Liver (tissue), 9 donors: ENCODE measurements around the gene DNAJB1. TPM values are rescaled to one million over a fixed set of nuclear protein-coding genes. Genes with fewer than 3 reads are reported as not detected.

Source experiments
- DNase-seq: peaks from one replicate; pipeline ENCODE4 v3.0.0-alpha.2; 2017; ENCODE audit warnings: low spot score
- H3K27ac ChIP-seq, 2 donors: one replicate each; pipeline ENCODE4 v1.7.0; 2013; ENCODE audit warnings: inconsistent platforms in 2 of 2, low read length in 2 of 2, control low read depth in 1 of 2, low read depth in 1 of 2, mild to moderate bottlenecking in 1 of 2
- H3K27me3 ChIP-seq, 4 donors: one replicate each; pipeline versions ENCODE4 v1.6.1 to v1.7.0; 2013; ENCODE audit warnings: low read length in 3 of 4, inconsistent platforms in 1 of 4, mild to moderate bottlenecking in 1 of 4, moderate library complexity in 1 of 4; ENCODE audit not compliant: control insufficient read depth in 4 of 4, insufficient read depth in 4 of 4
- H3K36me3 ChIP-seq, 4 donors: one replicate each; pipeline versions ENCODE4 v1.6.1 to v1.7.0; 2013; ENCODE audit warnings: low read length in 3 of 4, mild to moderate bottlenecking in 3 of 4, low read depth in 1 of 4, moderate library complexity in 1 of 4; ENCODE audit not compliant: control insufficient read depth in 4 of 4, insufficient read depth in 3 of 4
- H3K4me1 ChIP-seq, 4 donors: one replicate each; pipeline versions ENCODE4 v1.6.1 to v1.7.0; 2013; ENCODE audit warnings: low read length in 3 of 4, mild to moderate bottlenecking in 3 of 4, moderate library complexity in 1 of 4; ENCODE audit not compliant: control insufficient read depth in 4 of 4, insufficient read depth in 4 of 4
- H3K4me3 ChIP-seq, 3 donors: one replicate each; pipeline versions ENCODE4 v1.6.1 to v1.7.0; 2013; ENCODE audit warnings: low read length in 3 of 3, control low read depth in 1 of 3, low read depth in 1 of 3, mild to moderate bottlenecking in 1 of 3
- H3K9ac ChIP-seq, 2 donors: one replicate each; pipeline ENCODE4 v1.7.0; 2013; ENCODE audit warnings: low read length in 2 of 2, mild to moderate bottlenecking in 2 of 2, moderate library complexity in 2 of 2, control low read depth in 1 of 2, low read depth in 1 of 2
- H3K9me3 ChIP-seq, 4 donors: one replicate each; pipeline versions ENCODE4 v1.6.1 to v1.7.0; 2013; ENCODE audit warnings: low read length in 3 of 4; ENCODE audit not compliant: control insufficient read depth in 4 of 4
- EGR1 ChIP-seq, 2 donors: IDR thresholded peaks; 2 replicates each; pipeline ENCODE4 v1.6.1; 2016 to 2018; ENCODE audit warnings: antibody characterized with exemption in 2 of 2, low read depth in 2 of 2
- GABPA ChIP-seq, 2 donors: IDR thresholded peaks in 1 of 2; conservative IDR thresholded peaks in 1 of 2; 2 replicates each; pipeline ENCODE4 v1.6.1; 2016; ENCODE audit warnings: antibody characterized with exemption in 2 of 2, mild to moderate bottlenecking in 1 of 2, moderate library complexity in 1 of 2
- JUND ChIP-seq, 2 donors: IDR thresholded peaks; 2 replicates each; pipeline ENCODE4 v1.6.1; 2016; ENCODE audit warnings: antibody characterized with exemption in 2 of 2
- NR2F2 ChIP-seq: IDR thresholded peaks from 2 replicates; pipeline ENCODE4 v1.6.1; 2016; ENCODE audit warnings: antibody characterized with exemption
- RXRA ChIP-seq, 2 donors: IDR thresholded peaks; 2 replicates each; pipeline ENCODE4 v1.6.1; 2017 to 2018; ENCODE audit warnings: antibody characterized with exemption in 2 of 2, mild to moderate bottlenecking in 1 of 2
- SP1 ChIP-seq: IDR thresholded peaks from 2 replicates; pipeline ENCODE4 v1.6.1; 2018; ENCODE audit warnings: antibody characterized with exemption, mild to moderate bottlenecking
- TAF1 ChIP-seq: conservative IDR thresholded peaks from 2 replicates; pipeline ENCODE4 v1.6.1; 2016; ENCODE audit warnings: antibody characterized with exemption, mild to moderate bottlenecking
- YY1 ChIP-seq: IDR thresholded peaks from 2 replicates; pipeline ENCODE4 v1.6.1; 2016; ENCODE audit warnings: antibody characterized with exemption, mild to moderate bottlenecking
- ZBTB33 ChIP-seq: IDR thresholded peaks from 2 replicates; pipeline ENCODE4 v1.6.1; 2016; ENCODE audit warnings: antibody characterized with exemption
- WGBS: extraction: QIAGEN DNeasy Blood & Tissue Kit; methylation state at CpG from one replicate; pipeline ENCODE4 v1.1.7; 2013; 5-methylcytosine and 5-hydroxymethylcytosine counted together
- polyA plus RNA-seq, 2 donors: library from polyadenylated mRNA; stranded (reverse) in 1 of 2; unstranded in 1 of 2; fragments of 200-250 nt in 1 of 2; fragments of >200 nt in 1 of 2; fragmentation: Nextera tagmentation in 1 of 2; extraction: Ambion mirVana in 1 of 2; gene quantifications; one replicate each; pipeline versions ENCODE4 v1.2.1 to v1.2.3, GENCODE V29; 2013 to 2015
- total RNA-seq, 2 donors: library from RNA; depleted of rRNA; stranded (reverse); fragments of >200 nt; gene quantifications; one replicate each; pipeline ENCODE4 v1.2.3, GENCODE V29; 2014
- TF ChIP-seq, protein P1 (sequence below): IDR thresholded peaks from 2 replicates; pipeline ENCODE4 v1.6.1; 2016; ENCODE audit warnings: antibody characterized with exemption
- TF ChIP-seq, protein P2 (sequence below): IDR thresholded peaks from 2 replicates; pipeline ENCODE4 v1.6.1; 2016; ENCODE audit warnings: antibody characterized with exemption
- TF ChIP-seq, protein P3 (sequence below): IDR thresholded peaks from 2 replicates; pipeline ENCODE4 v1.6.1; 2016; ENCODE audit warnings: antibody characterized with exemption, mild to moderate bottlenecking
- donor health status: healthy.
- donor health status: healthy.
- donor health status: healthy.
- donor health status: healthy.
- donor health status: healthy.

Gene DNAJB1
- total and polyA plus RNA-seq, 4 donors = 29.4 to 43.0 (median 34.5) TPM

- Histone ChIP-seq H3K27me3 (no peaks in the 10 kb centered on the region), H3K4me1 (peaks cover 5 to 17% (median 12%) of the 10 kb centered on the region in 4 donors), H3K9ac (no peak overlapping the region), H3K9me3 (no peaks in the 10 kb centered on the region), H3K36me3 (peaks cover 2 to 16% (median 5%) of the 10 kb centered on the region in 4 donors), H3K4me3 (no peak overlapping the region), H3K27ac (no peak overlapping the region)
- no peak for DNase-seq
- 88% methylated on average over 24 of the region's 24 CpGs for WGBS
- TF ChIP-seq GABPA (IDR thresholded peaks at IDR 0.05 in 1 of 2, conservative IDR thresholded peaks at IDR 0.05 in 1 of 2) = no peak
- TF ChIP-seq ZBTB33 = no peak
- no peak for TF ChIP-seq SP1
- no peak for TF ChIP-seq YY1
- no peak for TF ChIP-seq JUND (IDR thresholded peaks at IDR 0.05)
- TF ChIP-seq, protein P1, sequence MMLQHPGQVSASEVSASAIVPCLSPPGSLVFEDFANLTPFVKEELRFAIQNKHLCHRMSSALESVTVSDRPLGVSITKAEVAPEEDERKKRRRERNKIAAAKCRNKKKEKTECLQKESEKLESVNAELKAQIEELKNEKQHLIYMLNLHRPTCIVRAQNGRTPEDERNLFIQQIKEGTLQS = no peak
- TF ChIP-seq, protein P2, sequence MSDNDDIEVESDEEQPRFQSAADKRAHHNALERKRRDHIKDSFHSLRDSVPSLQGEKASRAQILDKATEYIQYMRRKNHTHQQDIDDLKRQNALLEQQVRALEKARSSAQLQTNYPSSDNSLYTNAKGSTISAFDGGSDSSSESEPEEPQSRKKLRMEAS = no peak
Measured at GRCh38 chr19:14478113-14478545, 40.1 kb downstream of the DNAJB1 start.

- Histone ChIP-seq H3K4me3 (no peak overlapping the region), H3K27ac (no peak overlapping the region), H3K4me1 (peaks cover 5 to 21% (median 13%) of the 10 kb centered on the region in 4 donors), H3K9ac (no peak overlapping the region), H3K9me3 (no peaks in the 10 kb centered on the region), H3K27me3 (no peaks in the 10 kb centered on the region), H3K36me3 (peaks cover 2 to 16% (median 5%) of the 10 kb centered on the region in 4 donors)
- TF ChIP-seq, protein P2 = no peak
- TF ChIP-seq NR2F2 = peak; percentile 56
- WGBS = 85% methylated on average over 10 of the region's 10 CpGs
- no peak for DNase-seq
Measured at GRCh38 chr19:14477418-14478112, 40.6 kb downstream of the DNAJB1 start.

DNA sequence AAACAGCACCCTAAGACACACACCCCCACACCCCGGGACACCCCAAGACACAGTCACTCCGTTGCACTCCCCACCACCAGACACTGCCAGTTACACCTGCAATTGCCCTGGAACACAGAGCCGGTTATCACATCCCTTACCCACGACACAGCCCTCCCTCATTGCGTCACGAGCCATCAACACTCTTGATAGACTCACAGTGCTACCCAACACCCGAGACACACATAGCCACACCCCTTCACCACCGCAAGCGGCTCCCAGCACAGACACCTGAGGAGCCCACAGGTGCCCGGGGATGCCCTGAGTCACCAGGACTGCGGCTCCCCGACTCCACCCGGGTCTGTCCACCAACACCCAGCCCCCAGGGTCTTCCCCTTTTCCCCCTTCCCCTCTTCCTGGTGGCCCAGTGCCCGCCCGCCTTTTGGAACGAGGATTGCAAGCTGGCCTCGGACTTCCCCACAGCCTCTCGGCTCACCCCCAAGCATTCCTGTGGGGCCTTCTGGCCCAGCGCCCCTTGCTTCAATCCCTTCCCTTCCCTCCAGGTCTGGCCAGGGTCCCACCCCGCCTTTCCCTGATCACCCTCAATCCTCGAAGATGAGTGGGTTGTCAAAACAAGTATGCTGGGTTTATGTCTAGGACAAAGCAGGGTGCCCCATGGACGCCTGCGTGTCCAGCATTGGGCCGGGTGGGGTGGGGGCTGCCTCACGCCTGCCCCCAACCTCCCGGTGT, 41.4 kb downstream of the DNAJB1 start:
- peaks cover 5 to 27% (median 18%) of the 10 kb centered on the region in 4 donors for H3K4me1 ChIP-seq
- H3K4me3 ChIP-seq = no peak overlapping the region
- no peak overlapping the region for H3K27ac ChIP-seq
- TF ChIP-seq YY1 (no peak), SP1 (no peak), JUND (IDR thresholded peaks at IDR 0.05) (no peak), TAF1 (no peak), RXRA (IDR thresholded peaks at IDR 0.05) (no peak), EGR1 (IDR thresholded peaks at IDR 0.05; ENCODE audit: low read depth in 2 of 2) (no peak)
- TF ChIP-seq, protein P3, sequence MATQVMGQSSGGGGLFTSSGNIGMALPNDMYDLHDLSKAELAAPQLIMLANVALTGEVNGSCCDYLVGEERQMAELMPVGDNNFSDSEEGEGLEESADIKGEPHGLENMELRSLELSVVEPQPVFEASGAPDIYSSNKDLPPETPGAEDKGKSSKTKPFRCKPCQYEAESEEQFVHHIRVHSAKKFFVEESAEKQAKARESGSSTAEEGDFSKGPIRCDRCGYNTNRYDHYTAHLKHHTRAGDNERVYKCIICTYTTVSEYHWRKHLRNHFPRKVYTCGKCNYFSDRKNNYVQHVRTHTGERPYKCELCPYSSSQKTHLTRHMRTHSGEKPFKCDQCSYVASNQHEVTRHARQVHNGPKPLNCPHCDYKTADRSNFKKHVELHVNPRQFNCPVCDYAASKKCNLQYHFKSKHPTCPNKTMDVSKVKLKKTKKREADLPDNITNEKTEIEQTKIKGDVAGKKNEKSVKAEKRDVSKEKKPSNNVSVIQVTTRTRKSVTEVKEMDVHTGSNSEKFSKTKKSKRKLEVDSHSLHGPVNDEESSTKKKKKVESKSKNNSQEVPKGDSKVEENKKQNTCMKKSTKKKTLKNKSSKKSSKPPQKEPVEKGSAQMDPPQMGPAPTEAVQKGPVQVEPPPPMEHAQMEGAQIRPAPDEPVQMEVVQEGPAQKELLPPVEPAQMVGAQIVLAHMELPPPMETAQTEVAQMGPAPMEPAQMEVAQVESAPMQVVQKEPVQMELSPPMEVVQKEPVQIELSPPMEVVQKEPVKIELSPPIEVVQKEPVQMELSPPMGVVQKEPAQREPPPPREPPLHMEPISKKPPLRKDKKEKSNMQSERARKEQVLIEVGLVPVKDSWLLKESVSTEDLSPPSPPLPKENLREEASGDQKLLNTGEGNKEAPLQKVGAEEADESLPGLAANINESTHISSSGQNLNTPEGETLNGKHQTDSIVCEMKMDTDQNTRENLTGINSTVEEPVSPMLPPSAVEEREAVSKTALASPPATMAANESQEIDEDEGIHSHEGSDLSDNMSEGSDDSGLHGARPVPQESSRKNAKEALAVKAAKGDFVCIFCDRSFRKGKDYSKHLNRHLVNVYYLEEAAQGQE = no peak
- TF ChIP-seq, protein P2 = no peak
- DNase-seq = no peak
- no peaks in the 10 kb centered on the region for H3K9me3 ChIP-seq
- WGBS = 74% methylated on average over 26 of the region's 26 CpGs
- no peak overlapping the region for H3K9ac ChIP-seq
- peaks cover 0 to 3% (median 0%) of the 10 kb centered on the region in 4 donors for H3K27me3 ChIP-seq
- peaks cover 2 to 10% (median 5%) of the 10 kb centered on the region in 4 donors for H3K36me3 ChIP-seq
